GM13976 (cell line): ENCODE data around the gene CABLES1.

Experiments used
- DNase-seq: peaks from one replicate; pipeline ENCODE4 v3.0.0; 2012; ENCODE audit warnings: low spot score
- CTCF ChIP-seq: IDR thresholded peaks from 2 replicates; pipeline ENCODE4 v1.5.1; 2012; ENCODE audit warnings: borderline replicate concordance, mild to moderate bottlenecking; ENCODE audit not compliant: insufficient read depth; ENCODE audit errors: extremely low read depth, missing control alignments, control extremely low read depth
- in situ Hi-C: fragments of 300-500 bp; cut with MboI; formaldehyde crosslinking; loops from one replicate; pipeline ENCODE4 v1.12.0; 2022; ENCODE audit warnings: low sequenced_read_pairs, mixed read lengths, inconsistent platforms; ENCODE audit not compliant: unreplicated experiment

The CABLES1 gene

DNA sequence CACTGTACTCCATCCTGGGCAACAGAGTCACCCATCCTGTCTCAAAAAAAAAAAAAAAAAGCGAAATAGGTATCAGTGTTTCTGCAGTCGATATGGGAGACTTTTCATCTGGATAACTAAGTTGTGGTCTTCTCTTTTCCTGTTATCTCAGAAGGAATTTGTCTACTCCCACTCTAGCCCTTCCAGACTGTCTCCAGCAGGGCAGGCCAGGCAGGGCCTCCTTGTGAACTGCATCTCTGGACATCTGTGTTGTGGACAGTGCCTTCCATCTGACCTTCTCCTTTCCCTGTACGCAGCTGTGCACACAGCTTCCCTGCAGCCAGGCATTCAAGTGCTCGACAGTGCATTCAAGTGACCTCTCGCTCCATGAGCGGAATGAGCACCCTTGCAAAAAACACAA is 110.2 kb downstream of the CABLES1 start:
- no peak for TF ChIP-seq CTCF
- no peak for DNase-seq
- in situ Hi-C loops = no loop called here

DNA sequence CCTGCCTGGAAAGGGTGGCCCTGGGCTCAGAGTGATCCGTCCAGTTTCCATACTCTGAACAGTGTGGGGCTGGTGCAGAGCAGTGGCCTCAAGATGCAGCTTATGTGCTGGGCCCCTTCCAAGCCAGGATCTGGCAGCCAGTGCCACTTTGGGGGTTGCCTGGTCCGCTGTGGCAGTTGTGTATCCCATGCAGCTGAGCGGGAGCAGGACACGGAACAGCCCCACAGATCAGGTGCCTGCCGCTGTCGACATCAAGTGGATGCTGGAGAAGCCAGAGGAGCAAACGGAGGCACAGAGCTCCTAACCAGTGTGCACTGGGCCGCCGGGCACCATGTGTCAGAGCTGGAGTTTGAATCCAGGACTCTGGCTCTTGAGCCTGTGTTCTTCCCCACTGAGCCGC is 112.0 kb downstream of the CABLES1 start:
- no peak for DNase-seq
- in situ Hi-C loops = no loop called here
- TF ChIP-seq CTCF = no peak

DNA sequence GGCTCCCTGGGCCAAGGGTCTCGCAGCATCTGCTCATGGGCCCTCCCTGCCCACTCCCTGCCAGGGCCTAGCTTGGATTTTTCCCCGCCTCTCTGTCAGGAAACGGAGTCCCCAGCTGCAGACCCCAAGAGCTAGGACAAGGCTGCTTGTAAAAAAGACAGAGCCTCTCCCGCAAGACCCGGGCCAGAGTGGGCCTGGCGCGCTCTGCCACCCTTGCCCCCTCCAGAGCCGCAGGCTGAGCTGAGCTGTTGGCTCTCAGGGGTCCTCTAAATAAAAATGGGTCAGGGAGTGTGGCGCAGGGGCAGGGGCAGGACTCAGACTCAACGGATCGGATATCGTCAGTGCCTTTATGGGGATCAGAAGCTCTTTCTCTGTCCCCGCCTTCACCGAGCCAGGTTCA is 112.6 kb downstream of the CABLES1 start:
- TF ChIP-seq CTCF = no peak
- in situ Hi-C loops = no loop called here
- no peak for DNase-seq

GRCh38 chr18:23248826-23249225 is 113.5 kb downstream of the CABLES1 start:
- no peak for DNase-seq
- in situ Hi-C loops = no loop called here
- TF ChIP-seq CTCF = no peak

DNA sequence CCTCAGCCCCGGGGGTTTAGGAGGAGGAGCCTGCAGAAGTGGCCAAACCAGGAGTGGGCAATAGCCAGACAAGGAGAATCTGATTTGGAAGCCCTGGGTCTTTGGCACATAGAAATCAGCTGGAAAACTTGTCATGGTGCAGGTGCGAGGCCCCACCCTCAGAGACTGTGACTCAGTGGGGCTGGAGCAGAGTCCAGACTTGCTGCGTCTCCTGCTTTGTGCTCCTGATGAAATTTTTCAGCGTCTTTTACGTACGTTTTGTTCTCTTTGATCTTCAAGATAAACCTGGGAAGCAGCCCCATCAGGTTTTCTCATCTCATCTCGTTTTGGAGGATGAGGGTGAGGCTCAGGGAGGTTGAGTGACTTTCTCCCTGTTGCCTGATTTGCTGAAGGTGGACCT is 114.1 kb downstream of the CABLES1 start:
- TF ChIP-seq CTCF = no peak
- in situ Hi-C loops = no loop called here

GRCh38 chr18:23250893-23251656 is 115.8 kb downstream of the CABLES1 start:
- no peak for TF ChIP-seq CTCF
- in situ Hi-C loops = no loop called here
- DNase-seq = no peak

More for the DNA sequence above, 114.1 kb downstream of the CABLES1 start:
- no peak for DNase-seq

- in situ Hi-C loops = no loop called here
- DNase-seq = no peak
- no peak for TF ChIP-seq CTCF
Measured at GRCh38 chr18:23253630-23254029, 118.3 kb downstream of the CABLES1 start.
